HG03565 (cell line): ENCODE data around the gene EFS.

Experiments used
- ATAC-seq: cut with Tn5 transposase; IDR thresholded peaks from one replicate; pipeline ENCODE4 v1.9.1; 2021; ENCODE audit warnings: mild to moderate bottlenecking, moderate library complexity; ENCODE audit not compliant: unreplicated experiment

The EFS gene

DNA sequence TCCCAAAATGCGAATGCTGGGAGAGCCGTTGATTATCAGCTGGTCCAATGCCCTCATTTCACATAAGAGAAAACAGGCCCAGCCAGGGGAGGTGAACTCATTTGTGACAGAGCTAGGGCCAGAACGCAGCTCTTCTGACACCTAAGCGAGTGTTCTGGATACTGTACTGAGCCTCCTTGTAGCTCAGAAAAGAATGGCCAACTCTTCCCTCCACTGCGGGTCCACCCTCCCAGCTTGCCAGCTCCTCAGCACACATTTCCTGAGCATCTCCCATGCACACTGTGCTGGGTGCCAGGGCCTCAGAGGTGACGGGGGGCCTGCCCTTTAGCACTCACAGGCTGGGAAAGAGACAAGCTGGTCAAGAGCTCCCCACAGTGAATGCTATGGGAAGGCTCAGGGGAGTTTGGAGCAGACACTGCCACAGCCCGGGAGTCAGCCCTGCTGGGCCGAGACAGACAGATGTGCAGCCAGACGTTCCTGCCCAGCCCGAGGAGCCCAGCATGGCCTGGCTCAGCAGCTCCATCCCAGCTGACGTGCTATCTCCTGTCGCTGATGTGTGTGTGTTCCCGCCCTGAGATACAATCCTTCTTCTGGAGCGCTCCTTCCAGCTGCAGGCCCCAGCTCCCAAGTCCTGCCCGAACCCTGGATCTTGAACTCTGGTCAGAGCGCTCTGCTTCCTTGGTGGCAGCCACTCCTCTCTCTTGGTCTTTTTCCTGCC is 15.4 kb upstream of the EFS start:
- ATAC-seq = no peak

DNA sequence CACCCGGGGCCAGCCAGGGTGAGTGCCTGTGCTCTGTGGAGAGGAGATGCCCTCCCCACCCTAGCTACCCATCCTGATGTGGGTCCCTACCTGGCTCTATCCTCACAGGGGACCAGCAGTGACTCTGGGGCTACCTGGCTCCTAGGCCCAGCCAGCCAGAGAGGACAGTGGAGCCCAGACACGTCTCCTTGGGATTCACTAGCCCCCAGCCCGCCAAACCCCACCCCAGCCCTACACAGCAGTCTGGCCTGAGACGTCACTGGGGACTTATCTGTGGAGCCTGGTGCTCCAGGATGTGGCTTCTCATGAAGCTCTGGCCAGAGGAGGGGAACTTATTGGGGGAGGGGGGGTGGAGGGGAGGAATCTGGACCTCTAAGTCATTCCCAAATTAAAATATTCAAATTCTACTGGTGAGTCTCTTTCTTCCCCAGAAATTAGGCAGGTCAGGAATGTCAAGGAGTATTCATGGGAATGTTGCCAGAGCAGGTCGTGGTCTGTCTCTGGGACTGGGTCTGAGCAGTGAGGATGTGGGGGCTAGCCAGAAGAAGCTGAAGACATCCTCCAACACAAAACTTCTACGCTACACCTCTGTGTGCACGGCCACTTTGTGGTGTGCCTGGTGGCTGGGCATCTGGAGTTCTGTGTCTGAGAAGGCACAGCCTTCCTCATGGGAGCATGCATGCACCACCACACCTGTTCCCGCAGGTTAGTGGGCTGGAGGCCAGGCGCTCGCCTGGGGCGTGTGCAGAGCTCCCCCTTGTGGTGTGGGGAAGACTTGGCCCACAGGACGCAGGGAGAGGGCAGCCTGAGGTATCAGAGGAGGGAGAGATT is 14.6 kb upstream of the EFS start:
- ATAC-seq = no peak

DNA sequence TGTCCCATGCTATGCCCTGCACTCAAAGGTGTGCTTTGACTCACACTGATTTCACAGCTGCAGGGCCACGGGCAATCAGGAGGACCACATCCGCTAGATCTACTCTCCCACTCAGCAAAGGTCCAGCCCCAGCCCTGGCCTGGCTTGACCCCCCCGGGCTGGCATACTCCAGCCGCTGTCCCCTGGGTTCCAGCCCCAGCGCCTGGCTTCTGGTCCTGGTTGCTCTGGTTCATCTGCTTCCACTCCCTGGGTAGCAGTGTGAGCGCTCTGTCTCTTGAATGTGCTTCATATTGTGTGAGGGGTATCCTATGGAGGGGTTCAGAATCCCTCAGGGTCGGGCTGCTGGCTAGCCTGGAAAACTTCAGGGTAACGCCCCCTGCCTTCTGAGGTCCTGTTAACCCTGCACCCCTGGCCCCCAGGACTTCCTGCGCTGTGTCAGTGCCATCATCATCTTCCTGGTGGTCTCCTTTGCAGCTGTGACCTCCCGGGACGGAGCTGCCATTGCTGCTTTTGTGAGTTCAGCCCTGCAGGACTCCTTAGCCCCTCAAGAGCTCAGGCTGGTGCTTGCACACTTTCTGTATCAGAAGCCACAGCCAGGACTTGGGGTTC is 13.7 kb upstream of the EFS start:
- no peak for ATAC-seq

DNA sequence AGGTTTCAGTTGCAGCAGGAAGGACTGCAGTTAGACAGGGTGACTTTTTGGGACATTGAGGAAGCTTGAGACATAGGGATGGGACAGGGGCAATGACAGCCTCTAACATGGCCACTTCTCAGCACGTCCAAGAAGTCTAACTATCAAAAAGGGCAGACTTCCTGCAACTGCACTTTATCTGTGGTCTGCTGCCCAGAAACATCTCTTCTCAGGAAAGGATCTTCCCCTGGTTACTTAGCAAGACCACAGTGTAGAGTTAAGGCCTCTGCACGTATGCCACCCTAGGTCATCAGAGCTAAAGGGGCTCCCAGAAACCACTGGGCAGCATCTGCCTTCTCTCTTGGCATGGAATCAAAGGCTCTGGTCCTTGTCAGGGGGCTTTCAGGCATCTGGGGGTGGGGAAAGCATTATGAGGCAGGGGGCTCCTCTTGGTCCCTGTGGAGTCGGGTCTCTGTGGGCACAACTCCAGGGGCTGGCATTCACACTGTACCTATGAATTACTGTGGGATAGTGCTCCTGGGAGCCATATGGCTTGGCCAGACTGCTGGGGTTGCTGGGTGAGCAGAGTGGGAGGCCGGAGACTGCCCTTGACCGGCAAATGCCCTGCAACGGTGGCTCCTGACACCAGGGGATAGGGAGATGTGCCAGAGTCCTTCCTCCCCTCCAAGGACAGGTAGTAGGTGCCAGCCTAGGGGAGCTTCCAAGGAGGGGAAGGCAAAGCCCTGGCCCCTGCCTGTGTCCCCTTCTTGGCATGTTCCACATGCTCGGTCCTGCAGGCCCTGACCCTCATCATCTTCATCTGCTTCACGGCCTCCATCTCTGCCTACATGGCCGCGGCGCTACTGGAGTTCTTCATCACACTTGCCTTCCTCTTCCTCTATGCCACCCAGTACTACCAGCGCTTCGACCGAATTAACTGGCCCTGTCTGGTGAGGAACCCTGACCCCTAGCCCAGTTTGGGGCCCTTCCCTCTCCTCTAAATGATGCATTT is 12.9 kb upstream of the EFS start:
- ATAC-seq = no peak

DNA sequence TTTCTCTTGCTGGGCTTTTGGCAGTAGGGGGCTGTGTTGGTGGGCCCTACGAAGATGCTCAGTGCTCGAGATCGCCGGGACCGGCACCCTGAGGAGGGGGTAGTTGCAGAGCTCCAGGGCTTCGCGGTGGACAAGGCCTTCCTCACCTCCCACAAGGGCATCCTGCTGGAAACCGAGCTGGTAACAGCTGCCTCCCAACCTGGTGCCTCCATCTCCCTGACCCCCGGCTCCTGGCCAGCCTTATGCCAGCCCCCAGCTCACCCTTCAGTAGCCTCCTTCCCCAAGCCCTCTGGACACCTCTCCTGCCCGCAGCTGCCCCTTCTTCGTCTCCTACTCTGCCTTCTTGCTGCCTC is 12.2 kb upstream of the EFS start:
- no peak for ATAC-seq

DNA sequence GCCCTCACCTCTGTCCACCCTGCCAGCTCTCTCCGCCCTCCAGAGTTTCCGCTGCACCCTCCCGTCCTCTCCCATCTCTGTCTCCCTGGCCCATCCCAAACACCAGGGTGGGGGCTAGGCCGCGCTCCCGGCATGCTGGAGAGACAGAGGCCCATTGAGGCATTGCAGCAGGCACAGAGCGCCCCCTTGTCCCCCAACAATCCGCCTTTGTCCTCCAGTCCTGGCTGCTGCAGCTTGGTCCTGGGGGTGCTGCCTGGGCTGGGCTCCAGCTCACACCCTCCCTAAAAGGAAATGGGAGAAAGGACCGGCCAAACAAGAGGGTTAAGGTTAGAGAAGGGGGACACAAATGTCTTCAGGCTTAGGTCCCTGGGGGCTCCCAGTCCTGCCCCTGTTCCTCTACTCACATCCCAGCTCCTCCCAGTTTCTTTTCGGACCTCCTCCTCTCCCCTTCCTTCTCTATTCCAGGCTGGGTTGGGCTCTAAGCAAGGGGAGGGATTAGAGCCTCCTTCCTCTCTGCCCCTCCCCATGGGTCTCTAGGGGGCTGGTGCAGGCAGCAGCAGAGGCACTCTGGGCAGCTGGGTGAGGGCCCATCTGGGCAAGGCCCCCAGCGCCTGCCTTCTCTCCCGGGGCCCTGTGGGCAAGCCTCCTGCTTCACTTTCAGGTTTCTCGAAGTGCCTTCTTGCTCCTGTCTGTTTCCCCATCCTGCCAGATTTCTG is 11.7 kb upstream of the EFS start, which contains the start of gene CMTM5:
Gene CMTM5 (plus strand): TSS at position 565 of the 716 bp plus-strand sequence. CDS start 206 bp downstream, outside the sequence.
- no peak for ATAC-seq

DNA sequence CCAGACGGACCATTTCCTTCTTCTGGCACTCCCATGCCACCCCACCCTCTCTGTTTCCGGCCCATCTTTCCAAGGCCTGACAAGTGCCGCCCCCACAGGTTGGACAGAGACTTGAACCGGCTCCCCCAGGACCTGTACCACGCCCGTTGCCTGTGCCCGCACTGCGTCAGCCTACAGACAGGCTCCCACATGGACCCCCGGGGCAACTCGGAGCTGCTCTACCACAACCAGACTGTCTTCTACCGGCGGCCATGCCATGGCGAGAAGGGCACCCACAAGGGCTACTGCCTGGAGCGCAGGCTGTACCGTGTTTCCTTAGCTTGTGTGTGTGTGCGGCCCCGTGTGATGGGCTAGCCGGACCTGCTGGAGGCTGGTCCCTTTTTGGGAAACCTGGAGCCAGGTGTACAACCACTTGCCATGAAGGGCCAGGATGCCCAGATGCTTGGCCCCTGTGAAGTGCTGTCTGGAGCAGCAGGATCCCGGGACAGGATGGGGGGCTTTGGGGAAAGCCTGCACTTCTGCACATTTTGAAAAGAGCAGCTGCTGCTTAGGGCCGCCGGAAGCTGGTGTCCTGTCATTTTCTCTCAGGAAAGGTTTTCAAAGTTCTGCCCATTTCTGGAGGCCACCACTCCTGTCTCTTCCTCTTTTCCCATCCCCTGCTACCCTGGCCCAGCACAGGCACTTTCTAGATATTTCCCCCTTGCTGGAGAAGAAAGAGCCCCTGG is 10.7 kb upstream of the EFS start:
- no peak for ATAC-seq

DNA sequence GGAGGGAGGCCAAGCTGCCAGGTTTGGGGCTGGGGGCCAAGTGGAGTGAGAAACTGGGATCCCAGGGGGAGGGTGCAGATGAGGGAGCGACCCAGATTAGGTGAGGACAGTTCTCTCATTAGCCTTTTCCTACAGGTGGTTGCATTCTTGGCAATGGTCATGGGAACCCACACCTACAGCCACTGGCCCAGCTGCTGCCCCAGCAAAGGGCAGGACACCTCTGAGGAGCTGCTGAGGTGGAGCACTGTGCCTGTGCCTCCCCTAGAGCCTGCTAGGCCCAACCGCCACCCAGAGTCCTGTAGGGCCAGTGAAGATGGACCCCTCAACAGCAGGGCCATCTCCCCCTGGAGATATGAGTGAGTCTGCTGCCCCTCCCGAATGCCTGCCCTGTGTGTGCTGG is 8.1 kb upstream of the EFS start:
- no peak for ATAC-seq

DNA sequence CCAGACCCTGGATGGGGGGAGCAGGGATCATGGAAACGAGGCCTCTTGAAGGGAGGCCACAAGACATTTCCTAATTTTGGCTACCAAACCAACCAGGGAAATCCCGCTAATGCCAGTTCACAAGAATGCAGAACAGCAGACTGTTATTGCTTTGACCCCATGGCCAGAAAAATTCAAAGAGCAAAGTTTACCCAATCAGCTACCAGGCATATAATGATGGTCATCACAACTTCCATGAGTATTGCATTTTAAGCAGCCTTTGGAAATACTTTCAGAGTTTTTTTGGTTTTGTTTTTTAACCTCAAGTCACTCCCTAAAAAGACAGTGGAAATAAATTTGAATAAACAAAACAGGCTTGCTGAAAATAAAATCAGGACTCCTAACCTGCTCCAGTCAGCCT is 7.5 kb upstream of the EFS start, which contains the start of gene IL25:
Gene IL25 (plus strand): TSS at position 301 of the 400 bp plus-strand sequence.
- no peak for ATAC-seq

DNA sequence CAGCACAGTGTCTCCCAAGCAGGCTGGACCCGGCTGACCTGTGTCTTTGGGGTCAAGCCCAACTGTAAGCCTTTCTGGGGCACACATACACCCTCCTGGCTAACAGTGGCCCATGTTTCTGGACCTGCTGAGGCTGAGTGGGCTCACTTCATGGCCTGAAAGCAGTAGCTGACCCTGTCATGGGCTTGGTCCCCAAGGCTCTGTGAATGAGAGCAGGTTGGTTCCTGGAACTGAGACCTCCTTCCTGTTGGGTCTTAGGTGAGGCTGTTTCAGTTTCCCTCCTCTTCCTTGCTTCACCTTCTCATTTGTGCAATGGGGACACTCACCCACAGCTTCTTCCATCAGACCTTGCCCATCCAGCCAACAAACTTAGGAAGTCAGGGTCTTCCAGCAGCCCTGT is 6.9 kb upstream of the EFS start:
- ATAC-seq = no peak

DNA sequence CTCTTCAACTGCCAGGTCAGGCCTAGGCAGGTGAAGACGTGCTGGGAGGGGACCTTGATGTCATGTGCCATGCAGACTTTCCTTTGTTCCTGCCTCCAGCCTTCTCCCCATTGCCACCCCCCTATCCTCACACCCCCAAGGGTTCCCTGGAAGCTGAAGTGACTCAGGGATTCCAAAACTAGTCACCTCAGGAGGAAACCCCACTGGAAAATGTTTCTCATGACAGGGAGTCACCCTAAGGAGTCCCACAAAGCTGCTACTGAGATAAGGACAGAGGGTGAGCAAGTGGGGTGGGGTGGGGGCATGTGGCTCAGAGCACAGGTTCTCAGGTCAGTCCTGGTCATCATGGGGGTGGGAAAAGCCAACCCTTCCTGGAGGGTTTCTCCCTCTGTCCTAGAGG is 5.2 kb upstream of the EFS start:
- ATAC-seq = no peak

DNA sequence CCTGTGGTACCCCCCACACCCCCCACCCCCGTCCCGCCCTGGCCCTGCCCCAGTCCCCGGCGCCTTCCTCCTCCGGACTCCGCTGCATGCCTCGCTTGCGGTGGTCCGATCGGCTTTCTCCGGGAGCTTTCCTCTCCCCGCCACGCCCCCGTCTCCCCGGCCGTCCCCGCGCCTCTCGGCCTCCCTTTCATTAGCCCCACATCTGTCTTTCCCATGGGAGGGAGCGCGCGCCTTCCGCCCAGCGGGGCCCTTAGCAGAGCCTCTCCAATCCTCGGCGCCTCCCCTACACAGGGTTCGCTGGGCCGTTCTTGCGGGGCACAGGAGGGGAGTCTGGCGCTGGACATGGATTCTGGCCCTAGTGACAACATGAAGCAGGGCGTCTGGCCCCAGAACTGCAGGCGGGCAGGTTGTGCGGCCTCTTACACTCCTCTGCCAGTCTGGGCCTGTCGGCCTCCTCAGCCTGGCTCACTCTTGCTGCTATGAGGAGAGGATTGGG is 1.5 kb upstream of the EFS start:
- ATAC-seq = no peak

DNA sequence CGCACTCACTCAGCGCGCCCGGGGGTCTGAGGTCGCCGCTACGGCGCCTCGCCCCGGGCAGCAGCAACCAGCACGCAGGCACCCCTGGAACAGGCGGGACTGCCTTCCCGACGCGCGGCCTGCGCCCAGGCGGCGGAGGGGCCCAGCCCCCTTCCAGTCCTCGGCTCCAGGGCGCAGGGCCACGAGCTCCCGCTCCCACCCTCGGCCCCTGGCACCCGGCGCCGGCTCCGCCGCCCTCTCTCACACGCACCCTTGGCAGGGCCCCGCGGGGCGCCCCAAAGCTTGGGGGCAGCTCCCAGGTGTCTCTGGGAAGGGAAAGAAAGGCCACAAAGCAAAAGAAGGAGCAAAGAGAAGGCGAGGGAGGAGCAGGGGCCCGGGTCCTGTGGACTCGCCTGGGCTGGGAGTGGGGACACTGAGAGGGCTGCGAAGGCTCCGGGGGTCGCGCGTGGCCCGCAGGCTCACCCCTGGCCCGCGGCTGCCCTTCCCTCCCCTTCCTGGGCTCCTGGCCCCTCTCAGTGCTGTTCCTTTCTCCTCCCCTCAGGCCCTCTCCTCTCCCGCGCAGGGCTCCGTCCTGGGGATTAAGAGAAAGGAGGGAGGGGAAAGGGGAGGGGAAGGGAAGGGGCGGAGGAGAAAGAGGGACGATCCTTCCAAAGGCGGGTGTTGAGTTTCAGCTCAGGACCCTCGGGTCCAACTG is 907 bp upstream of the EFS start:
- no peak for ATAC-seq

DNA sequence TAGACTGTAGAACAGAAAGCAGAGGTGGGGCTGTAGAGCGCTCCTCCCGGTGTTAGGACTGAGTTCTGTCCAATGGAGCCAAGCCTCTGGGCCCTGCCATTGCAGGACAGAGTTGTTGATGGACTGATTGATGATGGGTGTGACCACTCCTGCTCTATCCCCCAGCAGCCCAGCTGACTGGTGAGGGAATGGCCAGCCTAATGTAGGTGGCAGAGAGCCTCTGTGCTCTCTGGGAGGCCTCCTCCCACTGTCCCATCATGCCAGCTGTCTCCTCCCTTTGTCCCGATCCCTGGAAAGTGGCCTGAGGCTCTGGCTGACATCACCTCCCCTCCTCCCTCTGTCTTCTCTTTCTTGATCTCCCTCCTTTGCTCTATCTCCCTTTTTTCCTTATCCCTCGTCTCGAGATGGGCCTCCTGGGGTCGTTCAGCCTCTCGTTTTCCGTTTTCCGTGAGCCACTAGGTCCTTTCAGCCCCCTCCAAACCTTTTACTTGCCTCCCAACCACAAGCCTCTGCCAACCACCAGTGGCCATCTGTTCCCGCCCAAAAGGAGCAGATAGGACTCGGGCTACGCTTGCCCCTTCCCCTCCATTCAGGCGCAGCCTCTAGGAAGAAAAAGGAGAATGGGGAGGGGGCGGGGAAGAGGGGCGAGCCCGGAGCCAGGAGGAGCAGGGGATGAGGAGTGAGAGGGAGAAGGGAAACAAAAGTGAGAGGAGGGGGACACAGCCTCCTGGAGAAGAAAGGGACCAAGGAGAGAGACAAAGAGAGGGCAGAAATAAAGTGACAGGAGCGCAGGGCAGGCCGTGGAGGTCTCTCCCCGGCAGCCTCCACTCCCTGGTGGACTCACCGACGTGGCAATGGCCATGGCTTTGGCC is 572 bp downstream of the EFS start:
- ATAC-seq = no peak

DNA sequence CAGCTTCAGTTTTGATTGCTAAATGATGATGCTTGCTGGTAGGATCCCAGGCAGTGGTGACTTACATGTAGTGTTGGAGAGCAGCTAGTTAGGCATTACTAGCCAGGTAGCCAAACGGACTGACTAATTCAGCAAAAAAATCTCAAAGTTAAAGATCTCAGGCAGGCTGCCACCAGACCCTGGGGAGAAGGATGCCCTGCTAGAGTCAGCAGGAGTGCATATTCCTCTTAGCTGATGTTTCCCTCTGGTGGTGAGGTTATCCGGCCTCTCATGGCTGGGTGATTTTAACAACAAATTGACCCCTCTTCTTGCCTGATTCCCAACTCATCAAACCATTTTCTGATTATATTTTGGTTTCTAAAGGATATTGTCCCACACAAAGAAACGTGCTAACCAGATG is 2.8 kb downstream of the EFS start:
- no peak for ATAC-seq

DNA sequence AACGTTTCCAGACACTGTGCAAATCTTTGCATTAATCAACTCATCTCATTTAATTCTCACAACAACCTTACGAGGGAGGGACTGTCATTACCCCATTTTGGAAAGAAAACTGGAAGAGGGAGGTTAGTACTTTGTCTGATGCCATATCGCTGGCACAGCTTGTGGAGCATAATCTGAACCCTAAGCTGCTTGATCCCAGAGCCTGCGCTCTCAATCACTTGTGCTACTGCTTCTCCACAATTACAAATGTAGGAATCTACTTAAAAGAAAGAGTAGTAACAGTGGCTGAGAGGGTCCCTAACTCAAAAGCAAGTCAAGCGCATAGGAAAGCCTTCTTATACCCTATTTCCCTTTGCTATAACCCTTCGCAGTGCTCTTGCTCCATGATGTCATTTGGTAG is 3.2 kb downstream of the EFS start:
- no peak for ATAC-seq

DNA sequence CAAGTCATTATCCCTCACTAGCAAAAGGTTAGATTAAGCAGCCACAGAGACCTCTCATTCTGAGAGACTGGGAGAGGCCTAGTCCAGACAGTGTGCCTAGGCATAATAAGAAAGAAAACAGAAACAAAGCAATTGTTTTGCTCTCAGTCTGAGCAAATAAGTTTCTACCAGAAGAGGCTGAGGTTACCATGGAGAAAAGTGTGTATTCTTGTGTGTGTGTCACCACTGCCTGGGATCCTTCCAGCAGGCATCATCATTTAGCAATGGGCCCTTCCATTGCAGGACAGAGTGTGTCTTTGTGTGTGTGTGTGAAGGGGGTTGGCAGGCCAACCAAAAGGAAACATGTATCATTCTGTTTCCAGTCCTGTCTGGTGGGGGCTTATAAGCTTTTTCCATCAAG is 3.7 kb downstream of the EFS start:
- ATAC-seq = no peak

DNA sequence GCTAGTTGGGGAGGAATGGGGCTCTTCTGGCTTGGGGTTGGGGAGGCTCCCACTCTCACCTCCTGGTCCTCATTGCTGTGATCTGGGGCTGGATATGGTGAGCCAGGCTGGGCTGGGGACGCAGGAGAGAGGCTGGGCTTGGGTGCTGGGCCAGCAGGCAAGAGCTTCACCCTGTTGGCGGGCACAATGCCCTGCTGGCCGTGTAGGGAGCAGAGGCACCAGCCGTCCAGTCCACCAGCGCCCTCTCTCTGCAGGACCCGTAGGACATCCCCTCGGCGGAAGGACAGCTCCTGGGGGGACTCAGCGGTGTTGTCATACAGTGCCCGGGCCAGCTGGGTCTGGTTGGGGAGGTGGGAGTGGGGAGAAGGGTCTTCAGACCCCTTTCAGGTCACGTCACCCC is 4.5 kb downstream of the EFS start:
- no peak for ATAC-seq
